Transverse colon (tissue), 4 donors: ENCODE measurements around the gene PDE10A. TPM values are rescaled to one million over a fixed set of nuclear protein-coding genes. Genes with fewer than 3 reads are reported as not detected.
"Not testable (repeated sequence)": the region's sequence is repeated elsewhere in the genome, so short reads cannot be mapped to it uniquely, and the experiment has no call there.

Experiments used
- DNase-seq: peaks from one replicate; pipeline ENCODE4 v3.0.0-alpha.2; 2019
- H3K27ac ChIP-seq, 4 donors: fragments of 200-600 bp; sonication (generic); 2 replicates each; pipeline ENCODE4 v1.5.1; 2016 to 2018; ENCODE audit warnings: inconsistent platforms in 4 of 4
- H3K27me3 ChIP-seq: fragments of 200-600 bp; sonication (generic); 2 replicates; pipeline ENCODE4 v1.5.1; 2017; ENCODE audit warnings: inconsistent platforms
- H3K36me3 ChIP-seq, 4 donors: fragments of 200-600 bp; sonication (generic); 2 replicates each; pipeline ENCODE4 v1.5.1; 2017 to 2019; ENCODE audit warnings: inconsistent platforms in 4 of 4
- H3K4me1 ChIP-seq, 4 donors: fragments of 200-600 bp; sonication (generic); 2 replicates each; pipeline ENCODE4 v1.5.1; 2017 to 2020; ENCODE audit warnings: inconsistent platforms in 4 of 4
- H3K4me3 ChIP-seq, 4 donors: fragments of 200-600 bp; sonication (generic); 1 replicate in 1 of 4; 2 replicates in 3 of 4; pipeline versions ENCODE4 v1.5.1 to v1.6.1; 2017 to 2019; ENCODE audit warnings: inconsistent platforms in 4 of 4
- H3K9me3 ChIP-seq, 2 donors: fragments of 200-600 bp; sonication (generic); 2 replicates each; pipeline ENCODE4 v1.5.1; 2017 to 2019; ENCODE audit warnings: inconsistent platforms in 2 of 2
- EP300 ChIP-seq: sonication (generic); formaldehyde crosslinking; IDR thresholded peaks from one replicate; pipeline ENCODE4 v1.6.1; 2017; ENCODE audit warnings: antibody characterized with exemption, low read depth
- POLR2A ChIP-seq: fragments of 450-650 bp; IDR thresholded peaks from one replicate; pipeline ENCODE4 v1.6.1; 2016; ENCODE audit warnings: antibody characterized with exemption, mild to moderate bottlenecking, moderate library complexity
- POLR2AphosphoS5 ChIP-seq, 3 donors: sonication (generic); formaldehyde crosslinking; IDR thresholded peaks; one replicate each; pipeline ENCODE4 v1.6.1; 2016; ENCODE audit warnings: antibody characterized with exemption in 3 of 3
- WGBS, 2 donors: methylation state at CpG; one replicate each; pipeline ENCODE4 v1.1.5; 2018; ENCODE audit warnings: low coverage in 1 of 2; 5-methylcytosine and 5-hydroxymethylcytosine counted together
- in situ Hi-C, 4 donors: fragments of 200-750 bp; cut with MboI; loops; one replicate each; pipeline versions ENCODE4 v1.15.0 to v1.15.1; 2017; ENCODE audit warnings: low sequenced_read_pairs in 3 of 4, low pct_ligation_motif_present in 1 of 4, low pct_unique_long_range_greater_than_20kb in 1 of 4
- intact Hi-C: fragments of 100-400 bp; cut with DNase I; formaldehyde crosslinking; loops from one replicate; pipeline ENCODE4 v1.15.1; 2023; ENCODE audit warnings: low total_unique reads
- total RNA-seq, 4 donors: library from RNA; depleted of rRNA; stranded (reverse); fragments of >200 nt; gene quantifications; one replicate each; pipeline ENCODE4 v1.1.0, GENCODE V29; 2016
- TF ChIP-seq, protein P1 (sequence below), 5 experiments: fragments of 200-600 bp in 3 of 5; fragments of 450-650 bp in 2 of 5; sonication (generic) in 3 of 5; IDR thresholded peaks; 1 replicate in 2 of 5; 2 replicates in 3 of 5; pipeline ENCODE4 v1.5.1; 2016 to 2017; ENCODE audit warnings: antibody characterized with exemption in 5 of 5, inconsistent platforms in 3 of 5, mild to moderate bottlenecking in 2 of 5, moderate library complexity in 1 of 5

Gene PDE10A
- total RNA-seq, 4 donors from 2014 or later: 1.4 to 15.3 (median 4.3) TPM

DNA sequence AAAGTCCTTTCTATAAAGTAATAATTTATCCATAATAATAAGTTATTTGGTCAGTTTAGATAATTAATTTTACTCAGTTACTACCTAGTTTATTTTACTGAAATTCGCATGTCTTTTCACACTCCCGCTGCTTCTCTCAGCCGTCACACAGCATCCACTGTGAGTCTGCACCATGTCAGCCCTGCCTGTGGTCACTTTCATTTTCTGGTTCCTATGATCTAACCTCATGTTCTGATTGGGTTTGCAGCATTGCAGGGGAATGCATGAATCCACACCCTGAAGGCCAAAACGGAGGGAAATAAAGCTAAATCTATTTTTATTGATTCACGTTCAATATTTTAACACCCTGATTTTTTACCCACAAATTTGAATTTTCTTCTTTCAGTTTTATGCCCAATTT is 47.4 kb downstream of the PDE10A start:
- no peak for DNase-seq
- no peaks in the 10 kb centered on the region for H3K9me3 ChIP-seq
- 41 to 59% methylated on average over 5 of the region's 5 CpGs for WGBS, 2 donors
- in situ Hi-C loops (no loop called here), intact Hi-C loops (loop anchor here (2.0 kb wide), 1 partner anchor 77 kb away; no protein-coding TSS in a partner anchor)
- peak overlapping the region in 1 of 4 donors; percentile 3 for H3K4me3 ChIP-seq
- TF ChIP-seq EP300: no peak
- no peak for TF ChIP-seq POLR2AphosphoS5 (IDR thresholded peaks at IDR 0.05)
- TF ChIP-seq POLR2A: no peak
- TF ChIP-seq, protein P1, sequence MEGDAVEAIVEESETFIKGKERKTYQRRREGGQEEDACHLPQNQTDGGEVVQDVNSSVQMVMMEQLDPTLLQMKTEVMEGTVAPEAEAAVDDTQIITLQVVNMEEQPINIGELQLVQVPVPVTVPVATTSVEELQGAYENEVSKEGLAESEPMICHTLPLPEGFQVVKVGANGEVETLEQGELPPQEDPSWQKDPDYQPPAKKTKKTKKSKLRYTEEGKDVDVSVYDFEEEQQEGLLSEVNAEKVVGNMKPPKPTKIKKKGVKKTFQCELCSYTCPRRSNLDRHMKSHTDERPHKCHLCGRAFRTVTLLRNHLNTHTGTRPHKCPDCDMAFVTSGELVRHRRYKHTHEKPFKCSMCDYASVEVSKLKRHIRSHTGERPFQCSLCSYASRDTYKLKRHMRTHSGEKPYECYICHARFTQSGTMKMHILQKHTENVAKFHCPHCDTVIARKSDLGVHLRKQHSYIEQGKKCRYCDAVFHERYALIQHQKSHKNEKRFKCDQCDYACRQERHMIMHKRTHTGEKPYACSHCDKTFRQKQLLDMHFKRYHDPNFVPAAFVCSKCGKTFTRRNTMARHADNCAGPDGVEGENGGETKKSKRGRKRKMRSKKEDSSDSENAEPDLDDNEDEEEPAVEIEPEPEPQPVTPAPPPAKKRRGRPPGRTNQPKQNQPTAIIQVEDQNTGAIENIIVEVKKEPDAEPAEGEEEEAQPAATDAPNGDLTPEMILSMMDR (IDR thresholded peaks at IDR 0.05): no peak
- no peaks in the 10 kb centered on the region for H3K27me3 ChIP-seq
- H3K27ac ChIP-seq: peak overlapping the region in 2 of 4 donors; percentile 8 to 45
- H3K36me3 ChIP-seq: no peaks in the 10 kb centered on the region
- H3K4me1 ChIP-seq: no peaks in the 10 kb centered on the region

DNA sequence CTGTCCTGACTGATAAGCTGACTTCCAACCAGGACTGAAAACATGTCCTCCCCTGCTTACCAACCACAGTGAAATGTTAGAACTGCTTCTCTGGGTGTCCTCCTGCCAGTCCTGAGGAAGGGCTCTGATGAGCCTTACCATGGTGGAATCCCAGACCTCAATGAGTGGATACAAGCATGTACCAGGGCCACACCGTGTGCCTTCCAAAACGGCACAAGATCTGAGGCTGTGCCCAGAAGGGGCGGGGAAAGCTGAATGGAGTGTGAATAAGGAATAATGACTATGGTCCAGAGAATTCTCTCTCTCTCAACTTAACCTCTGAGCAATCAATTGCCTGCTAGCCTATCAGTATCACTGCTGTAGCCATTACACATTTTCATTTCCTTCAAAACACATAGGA is 51.7 kb downstream of the PDE10A start:
- WGBS, 2 donors: 80% methylated on average over 3 of the region's 3 CpGs; no CpG with 5 or more reads in 1 of the 2 donors
- no peak for DNase-seq
- in situ Hi-C loops (no loop called here), intact Hi-C loops (no loop called here)
- TF ChIP-seq EP300 (no peak), POLR2A (no peak), POLR2AphosphoS5 (IDR thresholded peaks at IDR 0.05) (no peak)
- TF ChIP-seq, protein P1 (IDR thresholded peaks at IDR 0.05): no peak
- no peak overlapping the region for H3K27ac ChIP-seq
- no peaks in the 10 kb centered on the region for H3K4me1 ChIP-seq
- no peak overlapping the region for H3K4me3 ChIP-seq
- H3K36me3 ChIP-seq: no peaks in the 10 kb centered on the region
- no peaks in the 10 kb centered on the region for H3K9me3 ChIP-seq
- H3K27me3 ChIP-seq: no peaks in the 10 kb centered on the region

DNA sequence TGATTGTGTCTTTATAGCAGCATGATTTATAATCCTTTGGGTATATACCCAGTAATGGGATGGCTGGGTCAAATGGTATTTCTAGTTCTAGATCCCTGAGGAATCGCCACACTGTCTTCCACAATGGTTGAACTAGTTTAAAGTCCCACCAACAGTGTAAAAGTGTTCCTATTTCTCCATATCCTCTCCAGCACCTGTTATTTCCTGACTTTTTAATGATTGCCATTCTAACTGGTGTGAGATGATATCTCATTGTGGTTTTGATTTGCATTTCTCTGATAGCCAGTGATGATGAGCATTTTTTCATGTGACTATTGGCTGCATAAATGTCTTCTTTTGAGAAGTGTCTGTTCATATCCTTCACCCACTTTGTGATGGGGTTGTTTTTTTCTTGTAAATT is 54.5 kb downstream of the PDE10A start:
- H3K36me3 ChIP-seq, H3K27me3 ChIP-seq, H3K4me3 ChIP-seq, intact Hi-C loops, H3K4me1 ChIP-seq, H3K27ac ChIP-seq, DNase-seq, in situ Hi-C loops, H3K9me3 ChIP-seq: not testable (repeated sequence)
- WGBS, 2 donors: 85 to 100% methylated on average over 1 of the region's 1 CpG

DNA sequence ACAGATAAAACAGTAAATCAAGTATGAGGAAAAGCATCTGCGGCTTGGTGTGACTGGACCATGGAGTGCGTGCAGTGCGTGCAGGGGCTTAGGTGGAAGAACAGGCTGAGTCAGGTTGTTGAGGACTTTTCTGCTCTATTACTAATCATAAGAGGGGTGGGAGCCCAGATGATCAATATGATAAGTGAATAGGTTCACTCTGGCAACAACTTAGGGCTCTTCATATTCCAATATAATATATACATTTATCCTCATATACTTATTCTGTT is 56.4 kb downstream of the PDE10A start:
- H3K4me3 ChIP-seq: no peak overlapping the region
- H3K27ac ChIP-seq: no peak overlapping the region
- no peaks in the 10 kb centered on the region for H3K4me1 ChIP-seq
- 71 to 74% methylated on average over 3 of the region's 3 CpGs for WGBS, 2 donors
- no peaks in the 10 kb centered on the region for H3K9me3 ChIP-seq
- DNase-seq: no peak
- in situ Hi-C loops (no loop called here), intact Hi-C loops (no loop called here)
- H3K27me3 ChIP-seq: no peaks in the 10 kb centered on the region
- TF ChIP-seq POLR2A: no peak
- no peak for TF ChIP-seq EP300
- TF ChIP-seq POLR2AphosphoS5 (IDR thresholded peaks at IDR 0.05): no peak
- TF ChIP-seq, protein P1 (IDR thresholded peaks at IDR 0.05): no peak
- no peaks in the 10 kb centered on the region for H3K36me3 ChIP-seq

DNA sequence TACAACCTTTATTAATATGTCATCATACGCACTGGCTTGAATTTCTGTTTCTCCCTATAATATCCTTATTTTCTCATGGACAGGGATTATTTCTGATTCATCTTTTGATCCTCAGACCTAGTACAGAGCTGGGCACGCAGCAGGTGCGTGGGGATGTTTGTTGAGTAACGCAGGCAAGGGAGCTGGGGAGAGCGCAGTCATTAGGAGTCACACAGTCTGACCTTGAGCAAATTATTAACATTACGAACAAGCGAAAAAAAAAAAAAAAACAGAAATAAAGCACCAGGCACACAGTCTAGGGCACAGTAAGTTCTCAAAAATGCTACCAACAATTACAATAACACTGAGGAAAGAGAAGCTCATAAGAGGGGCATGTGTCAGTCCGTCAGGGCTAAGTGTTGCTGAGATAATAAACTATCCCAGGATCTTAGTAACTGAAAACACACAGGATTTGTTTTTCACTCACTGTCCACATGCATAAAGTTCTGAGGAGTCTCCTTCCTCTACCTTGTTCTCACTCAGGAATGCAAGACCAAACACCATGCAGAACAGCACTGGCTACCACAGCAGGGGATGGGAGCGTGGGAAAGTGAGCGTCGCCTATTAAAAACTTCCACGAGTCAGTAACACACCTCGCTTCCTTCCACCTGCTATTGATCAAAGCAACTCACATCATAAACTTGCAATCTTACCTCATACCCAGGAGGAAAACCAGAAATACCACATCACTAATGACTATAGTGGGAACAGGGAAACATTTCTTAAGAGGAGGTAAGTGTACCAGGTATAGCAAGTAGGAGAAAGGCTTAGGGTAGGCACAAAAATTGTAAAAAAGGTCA is 56.9 kb downstream of the PDE10A start:
- in situ Hi-C loops: no loop called here
- Histone ChIP-seq H3K4me3 (no peak overlapping the region), H3K36me3 (no peaks in the 10 kb centered on the region), H3K9me3 (no peaks in the 10 kb centered on the region), H3K27ac (no peak overlapping the region), H3K27me3 (no peaks in the 10 kb centered on the region), H3K4me1 (no peaks in the 10 kb centered on the region)
- WGBS, 2 donors: 52 to 70% methylated on average over 8 to 13 of the region's 13 CpGs
- no peak for TF ChIP-seq EP300
- intact Hi-C loops: no loop called here
- DNase-seq: no peak
